HCT116 (cell line): Measurements from ENCODE around the gene AHCTF1. TPM values are rescaled to one million over a fixed set of nuclear protein-coding genes. Genes with fewer than 3 reads are reported as not detected.

Experiments
- ATAC-seq: fragments of 200-7000 bp; cut with Tn5 transposase; 2 replicates; pipeline ENCODE4 v1.9.1; 2020; ENCODE audit warnings: mild to moderate bottlenecking, moderate library complexity
- BruUV-seq: library from RNA; stranded (reverse); fragments of 400-500 nt; replicated peaks from 2 replicates; lab custom pipeline; 2021; lab: Mats Ljungman, UMichigan
- CTCF ChIA-PET: fragments of 300-600 bp; sonication (Branson Sonifier 250); formaldehyde crosslinking; loops from one replicate; lab custom pipeline; 2021; ENCODE audit warnings: antibody characterized with exemption; lab: Charles Lee
- POLR2A ChIA-PET: fragments of 300-600, 350-600 bp; sonication (Branson Sonifier 250); formaldehyde crosslinking; loops from one replicate; lab custom pipeline; 2021; ENCODE audit warnings: antibody characterized with exemption; lab: Charles Lee
- RAD21 ChIA-PET, 2 experiments: fragments of 300-600 bp; sonication (Branson Sonifier 250); formaldehyde crosslinking; loops; one replicate each; lab custom pipeline; 2023; ENCODE audit warnings: low total read pairs in 2 of 2; ENCODE audit not compliant: uncharacterized antibody in 2 of 2, unreplicated experiment in 2 of 2, low non-redundant PET in 1 of 2; lab: Charles Lee
- DNase-seq: peaks from one replicate; pipeline ENCODE4 v3.0.0-alpha.2; 2010; ENCODE audit warnings: low read depth, low spot score
- H2AFZ ChIP-seq: fragments of 200-600 bp; shearing (Covaris generic), sonication (generic); 2 replicates; pipeline ENCODE4 v1.6.1; 2017; ENCODE audit warnings: low read depth, mixed run types, mixed read lengths, antibody characterized with exemption, low read length; ENCODE audit not compliant: poor library complexity, severe bottlenecking
- H3K27ac ChIP-seq: 2 replicates; pipeline ENCODE4 v1.5.1; 2012; ENCODE audit warnings: low read depth, low read length
- H3K27me3 ChIP-seq: fragments of 200-600 bp; sonication (generic); 2 replicates; pipeline ENCODE4 v1.6.1; 2016; ENCODE audit warnings: mixed run types, low read length, mixed read lengths; ENCODE audit not compliant: insufficient read depth
- H3K36me3 ChIP-seq, 2 experiments: fragments of 200-500 bp in 1 of 2; fragments of 200-600 bp in 1 of 2; sonication (Bioruptor generic) in 1 of 2; sonication (generic) in 1 of 2; 2 replicates each; pipeline versions ENCODE4 v1.5.1 to v1.6.1; 2014 to 2016; ENCODE audit warnings: low read length in 2 of 2, inconsistent platforms in 1 of 2, mixed read lengths in 1 of 2, mixed run types in 1 of 2; ENCODE audit not compliant: insufficient read depth in 2 of 2, control insufficient read depth in 1 of 2
- H3K4me1 ChIP-seq, 2 experiments: fragments of 200-600 bp in 1 of 2; sonication (generic) in 1 of 2; 2 replicates each; pipeline versions ENCODE4 v1.5.1 to v1.6.1; 2012 to 2017; ENCODE audit warnings: low read length in 2 of 2, inconsistent platforms in 1 of 2, mild to moderate bottlenecking in 1 of 2, mixed read lengths in 1 of 2, mixed run types in 1 of 2, moderate library complexity in 1 of 2; ENCODE audit not compliant: insufficient read depth in 2 of 2, control insufficient read depth in 1 of 2
- H3K4me2 ChIP-seq: fragments of 200-600 bp; sonication (generic); 2 replicates; pipeline ENCODE4 v1.6.1; 2017; ENCODE audit warnings: mixed run types, low read length, mixed read lengths
- H3K4me3 ChIP-seq, 2 experiments: fragments of 200-600 bp in 1 of 2; sonication (generic) in 1 of 2; replicated peaks in 1 of 2; 2 replicates each; pipeline ENCODE4 v1.5.1; 2011 to 2016; ENCODE audit warnings: low read length in 2 of 2, control low read depth in 1 of 2, low read depth in 1 of 2, mild to moderate bottlenecking in 1 of 2, mixed read lengths in 1 of 2, mixed run types in 1 of 2
- H3K79me2 ChIP-seq: fragments of 200-600 bp; sonication (generic); 2 replicates; pipeline ENCODE4 v1.6.1; 2017; ENCODE audit warnings: mild to moderate bottlenecking, mixed run types, low read length, moderate library complexity, mixed read lengths; ENCODE audit not compliant: insufficient read depth
- H3K9ac ChIP-seq: fragments of 200-600 bp; sonication (generic); 2 replicates; pipeline ENCODE4 v1.6.1; 2016; ENCODE audit warnings: low read length, mixed read lengths
- H3K9me2 ChIP-seq: fragments of 200-600 bp; sonication (generic), shearing (Covaris generic); 2 replicates; pipeline ENCODE4 v1.6.1; 2017; ENCODE audit warnings: mixed run types, mild to moderate bottlenecking, moderate library complexity; ENCODE audit not compliant: insufficient read depth
- H3K9me3 ChIP-seq, 2 experiments: fragments of 200-500 bp in 1 of 2; fragments of 200-600 bp in 1 of 2; sonication (Bioruptor generic) in 1 of 2; sonication (generic) in 1 of 2; 2 replicates each; pipeline ENCODE4 v1.6.1; 2014 to 2017; ENCODE audit warnings: low read length in 2 of 2, mixed read lengths in 2 of 2, inconsistent platforms in 1 of 2, low read depth in 1 of 2, mild to moderate bottlenecking in 1 of 2, mixed run types in 1 of 2, moderate library complexity in 1 of 2; ENCODE audit not compliant: control insufficient read depth in 1 of 2, insufficient read depth in 1 of 2
- H4K20me1 ChIP-seq: fragments of 200-600 bp; sonication (generic), shearing (Covaris generic); 2 replicates; pipeline ENCODE4 v1.6.1; 2017; ENCODE audit warnings: mixed run types, mild to moderate bottlenecking, moderate library complexity; ENCODE audit not compliant: insufficient read depth
- EGR1 ChIP-seq: IDR thresholded peaks from 2 replicates; pipeline ENCODE4 v1.6.1; 2012; ENCODE audit warnings: low read depth
- EZH2phosphoT487 ChIP-seq: fragments of 200-600 bp; IDR thresholded peaks from 2 replicates; pipeline ENCODE4 v1.6.1; 2018; ENCODE audit warnings: antibody characterized with exemption, borderline replicate concordance
- POLR2A ChIP-seq: IDR thresholded peaks from 2 replicates; pipeline ENCODE4 v1.7.0; 2011; ENCODE audit warnings: borderline replicate concordance; ENCODE audit not compliant: insufficient read depth, insufficient read length; ENCODE audit errors: extremely low read depth
- POLR2AphosphoS5 ChIP-seq: IDR thresholded peaks from 2 replicates; pipeline ENCODE4 v1.6.1; 2011; ENCODE audit warnings: mild to moderate bottlenecking, low read depth, low read length, moderate library complexity
- RAD21 ChIP-seq: IDR thresholded peaks from 2 replicates; pipeline ENCODE4 v1.6.1; 2012; ENCODE audit warnings: low read depth, mild to moderate bottlenecking
- SP1 ChIP-seq: IDR thresholded peaks from 2 replicates; pipeline ENCODE4 v1.6.1; 2012; ENCODE audit warnings: low read depth
- SRF ChIP-seq: IDR thresholded peaks from 2 replicates; pipeline ENCODE4 v1.6.1; 2012; ENCODE audit warnings: low read depth
- YY1 ChIP-seq: IDR thresholded peaks from 2 replicates; pipeline ENCODE4 v1.6.1; 2011; ENCODE audit warnings: low read length, low read depth, moderate library complexity, mild to moderate bottlenecking; ENCODE audit not compliant: insufficient replicate concordance; ENCODE audit errors: extremely low read depth
- ZFX ChIP-seq: fragments of 450-650 bp; IDR thresholded peaks from 2 replicates; pipeline ENCODE4 v1.6.1; 2017
- ZNF274 ChIP-seq: fragments of 200-500 bp; sonication (Bioruptor generic); IDR thresholded peaks from 2 replicates; pipeline ENCODE4 v1.6.1; 2014; ENCODE audit warnings: mild to moderate bottlenecking, low read depth, low read length, inconsistent platforms
- intact Hi-C: fragments of 100-400 bp; cut with micrococcal nuclease; formaldehyde crosslinking; loops from 2 replicates; pipeline ENCODE4 v1.10.0; 2022
- total RNA-seq: library from RNA; stranded (reverse); gene quantifications from one replicate; pipeline ENCODE4 v1.2.1, GENCODE V29; 2021; ENCODE audit not compliant: unreplicated experiment
- TF ChIP-seq, protein P1 (sequence below): IDR thresholded peaks from 2 replicates; pipeline ENCODE4 v1.6.1; 2012
- TF ChIP-seq, protein P2 (sequence below): IDR thresholded peaks from 2 replicates; pipeline ENCODE4 v1.6.1; 2012; ENCODE audit warnings: low read depth

Gene AHCTF1
- total RNA-seq, 1 experiment from 2014 or later: 56.2 TPM

DNA sequence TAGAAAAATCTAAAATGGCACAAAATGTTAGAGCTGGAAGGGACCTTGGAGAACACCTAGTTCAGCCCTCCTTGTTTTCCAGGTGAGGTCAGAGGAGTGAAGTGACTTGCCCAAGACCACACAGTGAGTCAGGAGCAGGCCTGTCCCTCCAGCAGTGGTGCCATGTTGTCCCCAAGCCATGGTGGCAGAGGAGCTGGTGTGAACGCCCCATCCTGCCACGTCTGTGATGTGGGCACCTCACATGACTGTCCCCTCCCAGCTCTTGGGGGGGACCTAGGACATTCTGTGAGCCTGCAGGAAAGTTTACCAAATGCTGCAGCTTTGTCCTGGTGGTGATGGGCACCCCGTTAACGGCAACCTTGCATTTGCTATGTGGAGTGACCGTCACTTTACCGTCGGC is 141.4 kb downstream of the AHCTF1 start (continued):
- TF ChIP-seq EZH2phosphoT487: no peak
- no peak for TF ChIP-seq RAD21
- no peak for TF ChIP-seq SRF
- TF ChIP-seq, protein P1, sequence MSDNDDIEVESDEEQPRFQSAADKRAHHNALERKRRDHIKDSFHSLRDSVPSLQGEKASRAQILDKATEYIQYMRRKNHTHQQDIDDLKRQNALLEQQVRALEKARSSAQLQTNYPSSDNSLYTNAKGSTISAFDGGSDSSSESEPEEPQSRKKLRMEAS: no peak
- TF ChIP-seq SP1: no peak
- TF ChIP-seq POLR2A: no peak

DNA sequence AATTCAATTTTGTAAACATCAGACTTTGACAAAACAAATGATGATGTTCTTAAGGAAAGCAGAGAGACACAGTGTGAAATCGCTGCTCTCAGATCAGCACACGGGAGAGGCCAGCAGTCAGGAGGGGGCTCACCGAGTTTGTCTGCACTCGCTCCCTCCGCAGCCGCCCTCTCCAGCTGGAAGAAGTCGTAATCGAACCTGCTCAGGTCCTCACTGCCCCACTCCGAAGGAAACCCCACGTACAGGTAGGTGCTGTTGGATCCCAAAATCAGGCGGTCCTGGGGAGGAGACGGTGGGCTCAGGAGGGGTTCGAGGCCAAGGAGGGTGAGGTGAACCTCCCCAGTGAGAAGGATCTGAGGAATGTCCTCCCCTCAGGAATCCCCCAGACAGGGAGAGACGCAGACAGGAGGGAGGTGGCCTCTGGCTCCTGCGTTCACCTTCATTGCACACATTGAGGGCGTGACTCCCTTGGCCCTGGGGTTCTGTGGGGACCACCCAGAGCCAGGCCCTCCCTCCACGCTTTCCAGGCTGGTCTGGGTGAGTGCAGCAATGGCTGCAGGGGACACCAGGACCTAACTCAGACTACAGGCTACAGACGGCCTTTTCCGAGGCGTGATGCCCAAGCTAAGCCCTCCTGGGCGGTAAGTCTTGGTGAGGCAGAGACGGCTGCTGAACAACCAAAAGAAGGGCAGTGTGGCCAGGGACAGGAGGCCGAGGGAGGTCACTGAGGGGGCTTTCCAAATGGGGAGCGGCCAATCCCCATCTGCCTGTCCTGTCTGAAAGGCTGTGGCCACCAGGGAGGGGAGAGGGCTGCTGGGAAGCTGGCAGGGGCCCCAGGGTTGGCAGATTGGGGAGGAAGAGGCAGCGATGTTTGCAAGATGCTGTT is 142.1 kb downstream of the AHCTF1 start:
- H3K4me1 ChIP-seq: no peaks in the 10 kb centered on the region
- intact Hi-C loops: no loop called here
- ChIA-PET RAD21 (no interaction called here), CTCF (no interaction called here), POLR2A (no interaction called here)
- ATAC-seq (no peak), DNase-seq (no peak)
- TF ChIP-seq YY1 (no peak), EGR1 (no peak), POLR2AphosphoS5 (no peak), SP1 (no peak), EZH2phosphoT487 (no peak), ZFX (no peak), RAD21 (no peak), ZNF274 (no peak)
- TF ChIP-seq, protein P2, sequence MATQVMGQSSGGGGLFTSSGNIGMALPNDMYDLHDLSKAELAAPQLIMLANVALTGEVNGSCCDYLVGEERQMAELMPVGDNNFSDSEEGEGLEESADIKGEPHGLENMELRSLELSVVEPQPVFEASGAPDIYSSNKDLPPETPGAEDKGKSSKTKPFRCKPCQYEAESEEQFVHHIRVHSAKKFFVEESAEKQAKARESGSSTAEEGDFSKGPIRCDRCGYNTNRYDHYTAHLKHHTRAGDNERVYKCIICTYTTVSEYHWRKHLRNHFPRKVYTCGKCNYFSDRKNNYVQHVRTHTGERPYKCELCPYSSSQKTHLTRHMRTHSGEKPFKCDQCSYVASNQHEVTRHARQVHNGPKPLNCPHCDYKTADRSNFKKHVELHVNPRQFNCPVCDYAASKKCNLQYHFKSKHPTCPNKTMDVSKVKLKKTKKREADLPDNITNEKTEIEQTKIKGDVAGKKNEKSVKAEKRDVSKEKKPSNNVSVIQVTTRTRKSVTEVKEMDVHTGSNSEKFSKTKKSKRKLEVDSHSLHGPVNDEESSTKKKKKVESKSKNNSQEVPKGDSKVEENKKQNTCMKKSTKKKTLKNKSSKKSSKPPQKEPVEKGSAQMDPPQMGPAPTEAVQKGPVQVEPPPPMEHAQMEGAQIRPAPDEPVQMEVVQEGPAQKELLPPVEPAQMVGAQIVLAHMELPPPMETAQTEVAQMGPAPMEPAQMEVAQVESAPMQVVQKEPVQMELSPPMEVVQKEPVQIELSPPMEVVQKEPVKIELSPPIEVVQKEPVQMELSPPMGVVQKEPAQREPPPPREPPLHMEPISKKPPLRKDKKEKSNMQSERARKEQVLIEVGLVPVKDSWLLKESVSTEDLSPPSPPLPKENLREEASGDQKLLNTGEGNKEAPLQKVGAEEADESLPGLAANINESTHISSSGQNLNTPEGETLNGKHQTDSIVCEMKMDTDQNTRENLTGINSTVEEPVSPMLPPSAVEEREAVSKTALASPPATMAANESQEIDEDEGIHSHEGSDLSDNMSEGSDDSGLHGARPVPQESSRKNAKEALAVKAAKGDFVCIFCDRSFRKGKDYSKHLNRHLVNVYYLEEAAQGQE: no peak
- H4K20me1 ChIP-seq: no peaks in the 10 kb centered on the region
- peaks cover 0 to 5% of the 10 kb centered on the region in 2 experiments; a peak in 2 of 4 replicates for H3K9me3 ChIP-seq
- no peak overlapping the region for H3K4me3 ChIP-seq
- H3K27ac ChIP-seq: no peak overlapping the region
- H3K27me3 ChIP-seq: no peaks in the 10 kb centered on the region
- H2AFZ ChIP-seq: no peak overlapping the region
- no TSS peak for BruUV-seq
- no peaks in the 10 kb centered on the region for H3K79me2 ChIP-seq
- no peaks in the 10 kb centered on the region for H3K36me3 ChIP-seq
- H3K9ac ChIP-seq: no peak overlapping the region
- H3K9me2 ChIP-seq: no peaks in the 10 kb centered on the region
- no peak overlapping the region for H3K4me2 ChIP-seq

Other genes starting within 250 kb of the AHCTF1 start
- 0.30 TPM for gene SCCPDH, start 207.5 kb downstream of the AHCTF1 start, total RNA-seq
- gene ZNF695, start 76.1 kb upstream of the AHCTF1 start, total RNA-seq: 14.9 TPM
- gene ZNF670, start 146.9 kb upstream of the AHCTF1 start, total RNA-seq: 6.9 TPM
- gene ZNF669, start 172.4 kb upstream of the AHCTF1 start, total RNA-seq: 7.2 TPM
- gene ZNF124, start 240.1 kb upstream of the AHCTF1 start, total RNA-seq: 16.3 TPM